GM23338 (cell line): ENCODE data around the gene NRCAM. TPM values are rescaled to one million over a fixed set of nuclear protein-coding genes. Genes with fewer than 3 reads are reported as not detected.

ENCODE experiments used
- ATAC-seq: fragments of 200-7000 bp; cut with Tn5 transposase; 3 replicates; pipeline ENCODE4 v1.9.1; 2020
- DNase-seq: peaks from one replicate; pipeline ENCODE4 v3.0.0-alpha.2; 2015; ENCODE audit warnings: low spot score
- H2AFZ ChIP-seq: fragments of 200-600 bp; sonication (generic); 2 replicates; pipeline ENCODE4 v1.8.0; 2016; ENCODE audit warnings: antibody characterized with exemption, mild to moderate bottlenecking, moderate library complexity
- H3F3A ChIP-seq: fragments of 200-600 bp; sonication (generic); replicated peaks from 2 replicates; pipeline ENCODE4 v1.8.0; 2017; ENCODE audit warnings: antibody characterized with exemption, mixed run types, low read depth
- H3K27ac ChIP-seq: fragments of 200-600 bp; sonication (generic); 2 replicates; pipeline ENCODE4 v1.6.1; 2016; ENCODE audit warnings: low read depth
- H3K27me3 ChIP-seq: fragments of 200-600 bp; sonication (generic); 2 replicates; pipeline ENCODE4 v1.8.0; 2016; ENCODE audit warnings: mild to moderate bottlenecking, mixed run types, moderate library complexity; ENCODE audit not compliant: insufficient read depth
- H3K36me3 ChIP-seq: fragments of 200-600 bp; sonication (generic); 2 replicates; pipeline ENCODE4 v1.8.0; 2016; ENCODE audit warnings: mild to moderate bottlenecking; ENCODE audit not compliant: insufficient read depth
- H3K4me1 ChIP-seq: fragments of 200-600 bp; sonication (generic); 2 replicates; pipeline ENCODE4 v1.8.0; 2016; ENCODE audit warnings: mild to moderate bottlenecking, moderate library complexity; ENCODE audit not compliant: insufficient read depth
- H3K4me2 ChIP-seq: fragments of 200-600 bp; sonication (generic); 2 replicates; pipeline ENCODE4 v1.7.1; 2017; ENCODE audit warnings: mixed run types
- H3K4me3 ChIP-seq: fragments of 200-600 bp; sonication (generic); 2 replicates; pipeline ENCODE4 v1.6.1; 2016; ENCODE audit warnings: mixed run types
- H3K79me2 ChIP-seq: fragments of 200-600 bp; sonication (generic); replicated peaks from 2 replicates; pipeline ENCODE4 v1.8.0; 2017; ENCODE audit warnings: mild to moderate bottlenecking; ENCODE audit not compliant: insufficient read depth
- H3K9me2 ChIP-seq: fragments of 200-600 bp; sonication (generic); 2 replicates; pipeline ENCODE4 v1.8.0; 2017; ENCODE audit not compliant: insufficient read depth
- H4K20me1 ChIP-seq: fragments of 200-600 bp; sonication (generic); replicated peaks from 2 replicates; pipeline ENCODE4 v1.8.0; 2017; ENCODE audit warnings: mild to moderate bottlenecking; ENCODE audit not compliant: insufficient read depth
- H3K27ac Mint-ChIP-seq: 2 replicates; pipeline ENCODE4 v1.8.0; 2020; ENCODE audit warnings: inconsistent platforms, mild to moderate bottlenecking, moderate library complexity, mixed read lengths
- H3K27me3 Mint-ChIP-seq: 3 replicates; pipeline ENCODE4 v1.8.0; 2022; ENCODE audit warnings: low read depth, mild to moderate bottlenecking, moderate library complexity, mixed read lengths, inconsistent platforms; ENCODE audit not compliant: insufficient read depth, poor library complexity
- H3K36me3 Mint-ChIP-seq: 3 replicates; pipeline ENCODE4 v1.8.0; 2021; ENCODE audit warnings: low read depth, mild to moderate bottlenecking, inconsistent platforms, moderate library complexity, mixed read lengths
- H3K4me1 Mint-ChIP-seq: 3 replicates; pipeline ENCODE4 v1.8.0; 2020; ENCODE audit warnings: mild to moderate bottlenecking, inconsistent platforms, mixed read lengths
- H3K4me3 Mint-ChIP-seq: 3 replicates; pipeline ENCODE4 v1.8.0; 2021; ENCODE audit warnings: moderate library complexity, mild to moderate bottlenecking, inconsistent platforms, mixed read lengths
- H3K9me3 Mint-ChIP-seq: 3 replicates; pipeline ENCODE4 v1.8.0; 2020; ENCODE audit warnings: moderate library complexity, mild to moderate bottlenecking, inconsistent platforms, mixed read lengths
- CTCF ChIP-seq, 2 experiments: fragments of 200-600 bp in 1 of 2; sonication (generic) in 1 of 2; conservative IDR thresholded peaks; 2 replicates each; pipeline versions ENCODE4 v1.5.1 to v1.6.1; 2016 to 2017; ENCODE audit warnings: antibody characterized with exemption in 2 of 2, low read depth in 2 of 2, mild to moderate bottlenecking in 2 of 2, moderate library complexity in 1 of 2
- ETS1 ChIP-seq: IDR thresholded peaks from 2 replicates; pipeline ENCODE4 v1.6.1; 2016; ENCODE audit warnings: antibody characterized with exemption
- EZH2phosphoT487 ChIP-seq: fragments of 200-600 bp; sonication (generic); IDR thresholded peaks from one replicate; pipeline ENCODE4 v1.8.1; 2018; ENCODE audit warnings: antibody characterized with exemption; ENCODE audit not compliant: unreplicated experiment
- JUNB ChIP-seq: IDR thresholded peaks from one replicate; pipeline ENCODE4 v1.6.1; 2016; ENCODE audit warnings: antibody characterized with exemption; ENCODE audit not compliant: unreplicated experiment
- NANOG ChIP-seq: IDR thresholded peaks from 2 replicates; pipeline ENCODE4 v1.6.1; 2016; ENCODE audit warnings: antibody characterized with exemption, borderline replicate concordance
- POLR2AphosphoS5 ChIP-seq: IDR thresholded peaks from 2 replicates; pipeline ENCODE4 v1.6.1; 2016; ENCODE audit warnings: antibody characterized with exemption, low read depth
- STAT1 ChIP-seq: IDR thresholded peaks from one replicate; pipeline ENCODE4 v1.6.1; 2016; ENCODE audit warnings: antibody characterized with exemption; ENCODE audit not compliant: unreplicated experiment
- polyA plus RNA-seq: library from polyadenylated mRNA; unstranded; fragments of >200 nt; fragmentation: Nextera tagmentation; extraction: Ambion mirVana; gene quantifications from 2 replicates; pipeline ENCODE4 v1.2.1, GENCODE V29; 2016
- total RNA-seq: library from RNA; depleted of rRNA; stranded (reverse); fragments of >200 nt; shearing (Covaris generic); gene quantifications from 2 replicates; pipeline ENCODE4 v1.2.3, GENCODE V29; 2014
- TF ChIP-seq, protein P1 (sequence below): IDR thresholded peaks from one replicate; pipeline ENCODE4 v1.6.1; 2018; ENCODE audit warnings: antibody characterized with exemption; ENCODE audit not compliant: unreplicated experiment

The NRCAM gene
- total and polyA plus RNA-seq, 2 experiments from 2014 or later, result 2.5 to 6.8 TPM

DNA sequence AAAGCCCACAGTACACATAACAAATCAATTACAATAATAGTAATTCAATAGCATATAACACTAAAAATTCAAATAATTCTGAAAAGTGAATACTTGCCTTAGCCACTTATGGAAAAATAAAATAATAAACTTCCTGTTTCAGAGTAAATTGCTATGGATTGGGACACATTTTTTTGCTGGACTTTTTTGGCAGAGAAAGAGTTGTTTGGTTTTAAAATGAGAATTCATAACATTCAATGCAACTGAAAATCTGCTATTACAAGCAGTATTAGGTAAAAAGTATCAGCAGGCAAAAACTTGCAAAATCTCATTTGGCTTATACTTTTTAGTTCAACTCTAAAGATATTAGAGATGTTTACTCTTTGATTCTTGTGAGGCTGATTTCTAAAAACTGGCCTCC, 141.7 kb downstream of the NRCAM start:
- Histone ChIP-seq H4K20me1 (no peaks in the 10 kb centered on the region), H3K9me2 (no peaks in the 10 kb centered on the region), H2AFZ (no peak overlapping the region), H3F3A (no peaks in the 10 kb centered on the region), H3K4me3 (no peak overlapping the region), H3K27ac (no peak overlapping the region), H3K36me3 (no peaks in the 10 kb centered on the region), H3K4me2 (no peak overlapping the region), H3K4me1 (peaks cover 17% of the 10 kb centered on the region), H3K27me3 (no peaks in the 10 kb centered on the region), H3K79me2 (no peaks in the 10 kb centered on the region)
- ATAC-seq (no peak), DNase-seq (no peak)
- H3K36me3 Mint-ChIP-seq, result no peaks in the 10 kb centered on the region
- peaks cover 14% of the 10 kb centered on the region for H3K4me1 Mint-ChIP-seq
- TF ChIP-seq JUNB (no peak), ETS1 (no peak), EZH2phosphoT487 (no peak), NANOG (no peak), STAT1 (no peak)
- TF ChIP-seq, protein P1, sequence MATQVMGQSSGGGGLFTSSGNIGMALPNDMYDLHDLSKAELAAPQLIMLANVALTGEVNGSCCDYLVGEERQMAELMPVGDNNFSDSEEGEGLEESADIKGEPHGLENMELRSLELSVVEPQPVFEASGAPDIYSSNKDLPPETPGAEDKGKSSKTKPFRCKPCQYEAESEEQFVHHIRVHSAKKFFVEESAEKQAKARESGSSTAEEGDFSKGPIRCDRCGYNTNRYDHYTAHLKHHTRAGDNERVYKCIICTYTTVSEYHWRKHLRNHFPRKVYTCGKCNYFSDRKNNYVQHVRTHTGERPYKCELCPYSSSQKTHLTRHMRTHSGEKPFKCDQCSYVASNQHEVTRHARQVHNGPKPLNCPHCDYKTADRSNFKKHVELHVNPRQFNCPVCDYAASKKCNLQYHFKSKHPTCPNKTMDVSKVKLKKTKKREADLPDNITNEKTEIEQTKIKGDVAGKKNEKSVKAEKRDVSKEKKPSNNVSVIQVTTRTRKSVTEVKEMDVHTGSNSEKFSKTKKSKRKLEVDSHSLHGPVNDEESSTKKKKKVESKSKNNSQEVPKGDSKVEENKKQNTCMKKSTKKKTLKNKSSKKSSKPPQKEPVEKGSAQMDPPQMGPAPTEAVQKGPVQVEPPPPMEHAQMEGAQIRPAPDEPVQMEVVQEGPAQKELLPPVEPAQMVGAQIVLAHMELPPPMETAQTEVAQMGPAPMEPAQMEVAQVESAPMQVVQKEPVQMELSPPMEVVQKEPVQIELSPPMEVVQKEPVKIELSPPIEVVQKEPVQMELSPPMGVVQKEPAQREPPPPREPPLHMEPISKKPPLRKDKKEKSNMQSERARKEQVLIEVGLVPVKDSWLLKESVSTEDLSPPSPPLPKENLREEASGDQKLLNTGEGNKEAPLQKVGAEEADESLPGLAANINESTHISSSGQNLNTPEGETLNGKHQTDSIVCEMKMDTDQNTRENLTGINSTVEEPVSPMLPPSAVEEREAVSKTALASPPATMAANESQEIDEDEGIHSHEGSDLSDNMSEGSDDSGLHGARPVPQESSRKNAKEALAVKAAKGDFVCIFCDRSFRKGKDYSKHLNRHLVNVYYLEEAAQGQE, result no peak
- H3K27me3 Mint-ChIP-seq, result peaks cover 2% of the 10 kb centered on the region
- no peak overlapping the region for H3K27ac Mint-ChIP-seq
- H3K4me3 Mint-ChIP-seq, result no peak overlapping the region
- H3K9me3 Mint-ChIP-seq, result no peaks in the 10 kb centered on the region

DNA sequence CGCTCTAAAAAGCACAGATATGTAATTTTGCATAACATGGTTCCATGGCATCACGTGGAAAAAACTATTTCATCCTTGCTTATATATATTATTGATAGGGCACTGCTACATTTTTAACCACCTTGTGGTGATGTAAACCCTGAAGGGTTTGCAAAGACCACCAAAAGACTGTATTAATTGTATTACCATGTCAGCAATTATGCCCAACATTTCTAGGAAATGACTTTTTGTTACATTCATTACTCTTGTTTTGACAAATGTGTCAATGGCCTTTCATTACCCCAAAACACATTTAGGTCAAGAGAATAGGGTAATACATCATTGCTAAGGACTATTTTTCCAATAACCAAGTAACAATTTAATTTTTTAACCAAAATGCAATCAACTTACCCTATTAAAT, 142.2 kb downstream of the NRCAM start:
- Histone ChIP-seq H3K36me3 (no peaks in the 10 kb centered on the region), H4K20me1 (no peaks in the 10 kb centered on the region), H3K4me2 (no peak overlapping the region), H3K27me3 (no peaks in the 10 kb centered on the region), H3K27ac (no peak overlapping the region), H3K9me2 (no peaks in the 10 kb centered on the region), H3K4me1 (peaks cover 17% of the 10 kb centered on the region), H3K4me3 (no peak overlapping the region), H3F3A (no peaks in the 10 kb centered on the region), H3K79me2 (no peaks in the 10 kb centered on the region), H2AFZ (no peak overlapping the region)
- no peak for ATAC-seq
- no peaks in the 10 kb centered on the region for H3K9me3 Mint-ChIP-seq
- DNase-seq, result no peak
- H3K4me1 Mint-ChIP-seq, result peaks cover 15% of the 10 kb centered on the region
- H3K27ac Mint-ChIP-seq, result no peak overlapping the region
- peaks cover 2% of the 10 kb centered on the region for H3K27me3 Mint-ChIP-seq
- H3K36me3 Mint-ChIP-seq, result no peaks in the 10 kb centered on the region
- no peak overlapping the region for H3K4me3 Mint-ChIP-seq
- no peak for TF ChIP-seq JUNB
- no peak for TF ChIP-seq NANOG
- TF ChIP-seq ETS1, result no peak
- TF ChIP-seq POLR2AphosphoS5, result no peak
- no peak for TF ChIP-seq CTCF (conservative IDR thresholded peaks at IDR 0.05; ENCODE audit: low read depth in 2 of 2)
